ENCODE results near the gene TATDN3. TPM values are rescaled to one million over a fixed set of nuclear protein-coding genes. Genes with fewer than 3 reads are reported as not detected.
"Not testable (repeated sequence)": the region's sequence is repeated elsewhere in the genome, so short reads cannot be mapped to it uniquely, and the experiment has no call there.

Gene TATDN3
- total RNA-seq, 2 donors from 2014 or later = 12.2 to 12.9 TPM

DNA sequence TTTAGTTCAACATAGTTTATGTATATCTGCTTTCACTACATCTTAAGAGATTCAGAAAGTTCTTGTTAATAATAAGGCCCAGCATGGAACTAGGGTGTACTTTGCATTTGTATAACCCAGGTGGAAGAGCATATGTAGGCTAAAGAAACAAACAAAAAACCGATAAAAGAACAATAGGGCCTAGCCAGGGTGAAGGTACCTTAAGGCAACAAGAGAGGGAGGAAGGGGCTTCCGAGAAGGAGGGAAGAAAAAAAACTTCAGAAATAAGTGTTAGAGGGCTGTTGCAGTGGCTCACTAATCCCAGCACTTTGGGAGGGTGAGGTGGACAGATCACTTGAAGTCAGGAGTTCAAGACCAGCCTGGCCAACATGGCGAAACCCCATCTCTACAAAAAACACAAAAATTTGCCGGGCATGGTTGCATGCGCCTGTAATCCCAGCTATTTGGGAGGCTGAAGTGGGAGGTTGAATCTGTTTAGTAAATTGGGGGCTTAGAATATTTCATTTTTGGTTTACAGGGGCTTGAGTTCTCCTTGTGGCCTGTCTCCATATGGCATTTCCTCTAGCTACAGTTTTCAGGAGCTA, 60.5 kb downstream of the TATDN3 start:
- H3K9me3 Mint-ChIP-seq = peaks cover 3 to 5% of the 10 kb centered on the region in 2 donors
- ATAC-seq (no peak), DNase-seq (ENCODE audit: low spot score in 2 of 2) (no peak)
- no peak overlapping the region for H3K27ac Mint-ChIP-seq
- peaks cover 0 to 10% of the 10 kb centered on the region in 2 donors for H3K36me3 Mint-ChIP-seq

DNA sequence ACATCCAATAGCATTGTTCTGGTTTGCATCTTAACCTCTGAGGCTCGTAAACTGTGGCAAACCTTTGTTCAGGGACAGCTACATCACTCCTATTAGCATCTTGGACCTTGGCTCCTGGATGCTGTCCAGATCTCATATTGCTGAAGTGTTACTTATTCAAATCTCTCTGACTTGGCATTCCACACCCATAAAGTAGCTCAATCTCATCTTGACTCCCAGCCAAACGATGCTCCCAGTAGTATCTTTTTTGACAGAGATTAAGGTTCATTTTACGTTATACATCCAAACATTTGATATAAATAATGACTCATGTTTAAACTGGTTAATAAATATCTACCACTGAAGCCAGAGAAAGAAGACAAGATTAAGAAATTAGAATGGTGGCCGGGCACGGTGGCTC, 62.0 kb downstream of the TATDN3 start:
- peaks cover 3 to 5% of the 10 kb centered on the region in 2 donors for H3K9me3 Mint-ChIP-seq
- DNase-seq (ENCODE audit: low spot score in 2 of 2) = no peak
- H3K36me3 Mint-ChIP-seq = peaks cover 7 to 11% of the 10 kb centered on the region in 2 donors
- ATAC-seq = no peak
- no peak overlapping the region for H3K27ac Mint-ChIP-seq

DNA sequence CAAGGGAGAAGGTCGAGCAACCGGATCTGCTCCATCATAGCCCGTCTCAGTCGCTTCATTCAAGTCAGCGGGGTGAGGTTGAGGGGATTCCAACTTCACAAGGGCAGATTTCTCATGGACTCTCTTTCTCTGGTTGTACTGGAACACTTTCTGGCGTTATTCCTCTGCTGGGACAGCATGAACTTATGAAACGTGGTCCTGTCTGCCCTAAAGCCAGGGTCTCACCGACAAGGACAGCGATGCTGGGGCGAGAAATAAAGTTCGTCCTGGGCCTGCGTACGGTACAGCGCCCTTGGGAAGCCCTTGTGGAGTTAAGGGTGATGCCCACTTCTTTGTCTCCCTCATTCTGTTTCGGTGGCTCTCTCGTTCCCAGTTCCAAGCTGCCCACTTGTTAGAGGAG, 65.1 kb downstream of the TATDN3 start:
- DNase-seq (ENCODE audit: low spot score in 2 of 2) (no peak), ATAC-seq (no peak)
- peak overlapping the region in 1 of 2 donors; percentile 90 for H3K27ac Mint-ChIP-seq
- peaks cover 14 to 16% of the 10 kb centered on the region in 2 donors for H3K36me3 Mint-ChIP-seq
- peaks cover 0 to 5% of the 10 kb centered on the region in 2 donors for H3K9me3 Mint-ChIP-seq

DNA sequence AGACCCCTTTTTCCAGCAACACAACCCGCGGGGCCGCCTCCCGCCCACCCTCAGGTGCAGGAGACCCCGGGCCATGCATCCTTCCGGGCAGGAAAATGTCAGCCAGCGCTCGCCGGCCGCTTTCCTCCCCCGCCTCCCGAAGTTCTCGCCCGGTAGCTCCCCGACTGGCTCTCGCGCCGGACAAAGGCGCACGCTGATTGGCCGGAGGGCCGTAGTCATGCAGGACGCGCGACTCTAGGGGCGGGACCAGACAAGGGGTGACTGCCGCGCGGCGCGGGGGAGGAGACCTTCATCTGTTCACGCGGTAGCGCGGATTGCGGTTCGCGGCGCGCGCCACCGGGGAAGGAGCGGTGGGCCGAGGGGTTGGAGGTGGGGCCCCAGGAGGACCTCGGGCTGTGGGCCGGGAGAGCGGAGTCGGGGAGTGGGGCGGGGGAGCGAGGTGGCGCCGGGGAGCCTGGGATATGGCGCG, 66.3 kb downstream of the TATDN3 start, which contains the start of gene FLVCR1:
Gene FLVCR1, plus strand, starts transcription at position 284 of the 469 bp plus-strand sequence. Its CDS starts 178 bp downstream, at position 462.
- peak; percentile 93 to 97 for DNase-seq (ENCODE audit: low spot score in 2 of 2)
- Mint-ChIP-seq H3K36me3 (peaks cover 14 to 16% of the 10 kb centered on the region in 2 donors), H3K9me3 (no peaks in the 10 kb centered on the region), H3K27ac (peak within 1 kb of the TSS; percentile 89 to 90)
- peak; percentile 99 for ATAC-seq

DNA sequence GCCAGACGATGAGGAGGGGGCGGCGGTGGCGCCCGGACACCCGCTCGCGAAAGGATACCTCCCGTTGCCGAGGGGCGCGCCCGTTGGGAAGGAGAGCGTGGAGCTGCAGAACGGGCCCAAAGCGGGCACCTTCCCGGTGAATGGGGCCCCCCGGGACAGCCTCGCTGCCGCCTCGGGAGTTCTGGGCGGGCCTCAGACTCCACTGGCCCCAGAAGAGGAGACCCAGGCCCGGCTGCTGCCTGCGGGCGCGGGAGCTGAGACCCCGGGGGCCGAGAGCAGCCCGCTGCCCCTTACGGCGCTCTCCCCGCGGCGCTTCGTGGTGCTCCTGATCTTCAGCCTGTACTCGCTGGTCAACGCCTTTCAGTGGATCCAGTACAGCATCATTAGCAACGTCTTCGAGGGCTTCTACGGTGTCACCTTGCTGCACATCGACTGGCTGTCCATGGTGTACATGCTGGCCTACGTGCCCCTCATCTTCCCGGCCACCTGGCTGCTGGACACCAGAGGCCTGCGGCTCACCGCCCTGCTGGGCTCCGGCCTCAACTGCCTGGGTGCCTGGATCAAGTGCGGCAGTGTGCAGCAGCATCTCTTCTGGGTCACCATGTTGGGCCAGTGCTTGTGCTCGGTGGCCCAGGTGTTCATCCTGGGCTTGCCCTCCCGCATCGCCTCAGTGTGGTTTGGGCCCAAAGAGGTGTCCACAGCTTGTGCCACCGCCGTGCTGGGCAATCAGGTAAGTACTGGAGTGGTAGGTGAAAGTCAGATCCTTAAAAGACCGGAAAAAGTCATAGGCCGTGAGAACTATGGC, 67.0 kb downstream of the TATDN3 start:
- no peaks in the 10 kb centered on the region for H3K9me3 Mint-ChIP-seq
- ATAC-seq (peak; percentile 13 to 25), DNase-seq (ENCODE audit: low spot score in 2 of 2) (peak in 1 of 2 donors; percentile 61)

DNA sequence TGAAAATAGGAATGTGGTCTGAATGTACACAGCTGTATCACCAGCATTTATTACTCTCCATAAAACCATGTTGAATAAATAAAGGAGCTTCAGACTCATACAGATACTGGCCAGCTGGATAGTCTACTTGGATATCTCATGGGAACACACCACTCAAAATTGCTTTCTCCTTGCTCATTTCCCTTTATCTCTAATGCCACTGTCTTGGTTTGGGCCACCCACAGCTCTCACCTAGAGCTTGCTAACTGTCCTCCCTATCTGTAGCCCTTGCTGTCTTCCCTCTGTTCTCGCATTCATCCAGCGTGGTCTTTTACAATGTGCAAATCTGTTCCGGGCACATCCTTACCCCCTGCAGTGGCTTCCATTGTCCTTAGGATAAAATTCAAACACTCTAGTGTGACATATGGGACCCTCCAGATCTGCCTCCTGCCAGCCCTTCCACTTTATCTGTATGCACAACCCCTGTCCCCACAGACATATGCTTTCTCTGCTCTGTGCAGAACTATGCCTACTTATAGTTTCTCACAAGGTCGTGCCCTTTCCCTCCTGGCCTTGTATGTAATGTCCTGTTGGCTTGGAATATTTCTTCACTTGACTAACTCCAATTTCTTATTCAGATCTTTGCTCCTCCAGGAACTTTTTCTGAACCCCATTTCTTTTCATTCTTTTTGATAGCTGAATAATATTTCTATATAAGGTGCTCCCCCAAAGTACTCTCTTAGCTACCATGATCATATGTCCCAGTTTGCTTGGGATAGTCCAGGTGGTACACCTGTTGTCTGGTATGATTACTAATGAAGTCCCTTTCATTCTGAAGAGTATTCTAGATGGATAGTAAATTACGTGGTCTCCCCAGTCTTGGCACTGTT, 69.3 kb downstream of the TATDN3 start:
- Mint-ChIP-seq H3K36me3 (peaks cover 11 to 22% of the 10 kb centered on the region in 2 donors), H3K9me3 (no peaks in the 10 kb centered on the region), H3K27ac (no peak overlapping the region)
- ATAC-seq = no peak
- no peak for DNase-seq (ENCODE audit: low spot score in 2 of 2)

More for the DNA sequence above, 67.0 kb downstream of the TATDN3 start:
- Mint-ChIP-seq H3K36me3 (peaks cover 13 to 15% of the 10 kb centered on the region in 2 donors), H3K27ac (peak overlapping the region; percentile 89 to 90)

DNA sequence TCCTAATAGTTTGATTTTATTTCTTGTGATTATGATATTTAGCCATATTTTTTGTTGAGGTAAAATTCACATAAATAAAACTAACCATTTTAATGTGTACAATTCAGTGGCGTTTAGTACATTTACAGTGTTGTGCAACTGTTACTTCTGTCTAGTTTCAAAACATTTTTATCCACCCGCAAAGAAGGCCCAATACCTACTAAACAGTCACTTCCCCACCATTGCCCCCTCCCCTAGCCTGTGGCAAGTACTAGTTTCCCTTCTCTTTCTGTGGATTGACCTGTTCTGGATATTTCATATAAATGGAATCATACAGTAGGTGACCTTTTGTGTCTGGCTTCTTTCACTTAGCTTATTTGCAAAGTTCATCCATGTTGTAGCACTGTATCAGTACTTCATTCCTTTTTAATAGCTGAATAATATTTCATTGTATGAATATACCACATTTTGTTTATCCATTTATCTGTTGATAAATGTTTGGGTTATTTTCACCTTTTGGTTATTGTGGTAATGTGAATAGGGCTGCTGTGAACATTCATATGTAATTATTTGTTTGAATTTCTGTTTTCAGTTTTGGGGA, 70.5 kb downstream of the TATDN3 start:
- ATAC-seq = no peak
- no peaks in the 10 kb centered on the region for H3K9me3 Mint-ChIP-seq
- H3K36me3 Mint-ChIP-seq = peaks cover 11 to 22% of the 10 kb centered on the region in 2 donors
- no peak for DNase-seq (ENCODE audit: low spot score in 2 of 2)
- no peak overlapping the region for H3K27ac Mint-ChIP-seq

DNA sequence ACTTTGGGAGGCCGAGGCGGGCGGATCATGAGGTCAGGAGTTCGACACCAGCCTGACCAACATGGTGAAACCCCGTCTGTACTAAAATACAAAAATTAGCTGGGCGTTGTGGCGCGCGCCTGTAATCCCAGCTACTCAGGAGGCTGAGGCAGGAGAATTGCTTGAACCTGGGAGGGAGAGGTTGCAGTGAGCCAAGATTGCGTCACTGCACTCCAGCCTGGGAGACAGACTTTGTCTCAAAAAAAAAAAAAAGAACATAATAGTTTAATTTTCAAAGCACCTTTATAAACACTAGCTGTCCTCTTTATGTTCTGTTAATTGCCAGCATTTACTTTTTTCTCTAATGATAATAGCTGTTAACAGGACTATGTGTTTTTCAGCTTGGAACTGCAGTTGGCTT, 71.7 kb downstream of the TATDN3 start:
- DNase-seq (ENCODE audit: low spot score in 2 of 2); H3K27ac Mint-ChIP-seq; ATAC-seq; H3K9me3 Mint-ChIP-seq: not testable (repeated sequence)
- H3K36me3 Mint-ChIP-seq = peaks cover 11 to 16% of the 10 kb centered on the region in 2 donors

DNA sequence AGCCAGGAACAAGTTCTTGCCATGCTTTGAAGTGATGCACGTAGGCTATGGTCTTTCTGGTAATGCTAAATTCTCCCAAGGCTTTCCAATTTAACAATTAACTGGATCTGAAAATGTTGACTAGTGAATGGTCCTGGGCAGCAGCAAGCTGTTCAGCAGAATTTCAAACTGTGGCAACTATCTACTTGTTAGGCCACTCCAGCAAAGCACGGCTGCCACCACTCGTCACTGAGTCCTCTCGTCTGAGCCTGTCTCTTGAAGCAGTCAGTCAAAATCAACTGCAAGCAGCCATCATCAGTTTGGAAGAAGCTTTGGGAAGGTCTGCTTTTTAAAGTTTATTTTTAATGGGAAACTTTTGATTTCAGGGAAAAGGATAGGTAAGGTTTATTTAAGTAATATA, 72.5 kb downstream of the TATDN3 start:
- Mint-ChIP-seq H3K36me3 (peaks cover 5 to 10% of the 10 kb centered on the region in 2 donors), H3K9me3 (no peaks in the 10 kb centered on the region), H3K27ac (no peak overlapping the region)
- ATAC-seq (no peak), DNase-seq (ENCODE audit: low spot score in 2 of 2) (no peak)

Other genes starting within 250 kb of the TATDN3 start
- gene ATF3, start 183.1 kb upstream of the TATDN3 start, total RNA-seq = 10 to 100 TPM; 25.1 to 48.4 TPM
- gene BATF3, start 92.1 kb upstream of the TATDN3 start, total RNA-seq = 10 to 100 TPM; 14.0 to 31.4 TPM
- gene NSL1, start 117 bp upstream of the TATDN3 start, total RNA-seq = 10 to 100 TPM; 27.8 to 33.8 TPM
- not detected for gene SPATA45, start 55.8 kb downstream of the TATDN3 start, total RNA-seq
- 10 to 100 TPM in 1 of 2 donors, 1 to 10 TPM in 1; 9.1 to 11.4 TPM for gene FLVCR1, start 66.4 kb downstream of the TATDN3 start, total RNA-seq
- under 1 TPM; 0.20 to 0.39 TPM for gene VASH2, start 158.6 kb downstream of the TATDN3 start, total RNA-seq
- gene ANGEL2, start 224.0 kb downstream of the TATDN3 start, total RNA-seq = 10 to 100 TPM; 47.7 to 53.9 TPM